Measurements from ENCODE around the gene NOVA2. TPM values are rescaled to one million over a fixed set of nuclear protein-coding genes. Genes with fewer than 3 reads are reported as not detected.
A peak's percentile ranks its signal among the peaks of the same experiment; 100 is the strongest.

Gene NOVA2
- total RNA-seq, 1 donor from 2014 or later, result not detected

- Mint-ChIP-seq H3K27ac (no peak overlapping the region), H3K4me1 (peaks cover 19% of the 10 kb centered on the region), H3K36me3 (ENCODE audit: low read depth) (peaks cover 12% of the 10 kb centered on the region), H3K27me3 (peaks cover 3% of the 10 kb centered on the region), H3K4me3 (no peak overlapping the region), H3K9me3 (no peaks in the 10 kb centered on the region)
- TF ChIP-seq CTCF (IDR thresholded peaks at IDR 0.05), result no peak
- no peak for DNase-seq
- intact Hi-C loops (cut with micrococcal nuclease), result no loop called here
- ChIA-PET CTCF (no interaction called here), POLR2A (no interaction called here)
- ATAC-seq (ENCODE audit: low read depth), result no peak
Measured at GRCh38 chr19:45905011-45905410, 68.7 kb downstream of the NOVA2 start.

- Mint-ChIP-seq H3K4me1 (peaks cover 24% of the 10 kb centered on the region), H3K4me3 (peak overlapping the region; percentile 90), H3K27me3 (no peaks in the 10 kb centered on the region), H3K27ac (peak overlapping the region; percentile 82), H3K9me3 (no peaks in the 10 kb centered on the region), H3K36me3 (ENCODE audit: low read depth) (peaks cover 27% of the 10 kb centered on the region)
- ChIA-PET CTCF (interaction anchor here (0.9 to 2.4 kb wide), 5 partner anchors 16 to 114 kb away, joined by 3 to 6 read pairs (median 5); partner anchors contain the start of gene SYMPK), POLR2A (interaction anchor here (0.5 to 3.7 kb wide), 24 partner anchors 9 to 1414 kb away, joined by 3 to 60 read pairs (median 4); partner anchors contain the start of genes CCDC61, CCDC9, CLPTM1 and FBXO46)
- DNase-seq (peak; percentile 99), ATAC-seq (ENCODE audit: low read depth) (peak; percentile 82)
- intact Hi-C loops (cut with micrococcal nuclease), result loop anchor here (1.0 to 5.0 kb wide), 5 partner anchors 17 to 444 kb away; partner anchors contain the start of genes CCDC61, IRF2BP1, PPP5C and SYMPK
- no peak for TF ChIP-seq CTCF (IDR thresholded peaks at IDR 0.05)
Measured at GRCh38 chr19:45902651-45903625, 70.7 kb downstream of the NOVA2 start.

- no peaks in the 10 kb centered on the region for H3K9me3 Mint-ChIP-seq
- POLR2A ChIA-PET, result interaction anchor here (0.6 to 3.7 kb wide), 14 partner anchors 8 to 901 kb away, joined by 3 to 60 read pairs (median 5); partner anchors contain the start of genes CCDC61, FBXO46, IRF2BP1 and RELB
- peak; percentile 23 for DNase-seq
- no peak for ATAC-seq (ENCODE audit: low read depth)
- H3K36me3 Mint-ChIP-seq (ENCODE audit: low read depth), result peaks cover 27% of the 10 kb centered on the region
- no peaks in the 10 kb centered on the region for H3K27me3 Mint-ChIP-seq
- intact Hi-C loops (cut with micrococcal nuclease), result loop anchor here (1.0 to 5.0 kb wide), 5 partner anchors 16 to 445 kb away; partner anchors contain the start of genes CCDC61, IRF2BP1, PPP5C and SYMPK
- peak within 1 kb of the TSS; percentile 82 for H3K27ac Mint-ChIP-seq
- H3K4me3 Mint-ChIP-seq, result peak within 1 kb of the TSS; percentile 90
- no peak for TF ChIP-seq CTCF (IDR thresholded peaks at IDR 0.05)
- peaks cover 29% of the 10 kb centered on the region for H3K4me1 Mint-ChIP-seq
- CTCF ChIA-PET, result interaction anchor here (1.0 to 2.4 kb wide), 4 partner anchors 16 to 115 kb away, joined by 3 to 6 read pairs (median 5); partner anchors contain the start of gene SYMPK
Measured at GRCh38 chr19:45901912-45902650, 71.6 kb downstream of the NOVA2 start, which contains the start of gene MYPOP. MYPOP (minus strand) TSS chr19:45902613; CDS start chr19:45901773, 840 bp downstream.

GRCh38 chr19:45901432-45901911 lies 72.2 kb downstream of the NOVA2 start:
- Mint-ChIP-seq H3K9me3 (no peaks in the 10 kb centered on the region), H3K36me3 (ENCODE audit: low read depth) (peaks cover 27% of the 10 kb centered on the region), H3K4me1 (peaks cover 29% of the 10 kb centered on the region), H3K27ac (no peak overlapping the region), H3K27me3 (no peaks in the 10 kb centered on the region), H3K4me3 (peak overlapping the region; percentile 73)
- intact Hi-C loops (cut with micrococcal nuclease), result loop anchor here (5.0 kb wide), 1 partner anchor 446 kb away; the partner anchor contains the start of gene PPP5C
- ATAC-seq (ENCODE audit: low read depth), result no peak
- CTCF ChIA-PET, result interaction anchor here (1.6 to 2.4 kb wide), 2 partner anchors 38 to 85 kb away, joined by 5 to 6 read pairs; partner anchors contain the start of gene SYMPK
- no peak for TF ChIP-seq CTCF (IDR thresholded peaks at IDR 0.05)
- peak; percentile 41 for DNase-seq
- POLR2A ChIA-PET, result interaction anchor here (0.6 to 3.7 kb wide), 6 partner anchors 11 to 815 kb away, joined by 3 to 60 read pairs (median 6); partner anchors contain the start of genes CCDC61, FBXO46, IRF2BP1 and PRKD2
